Medulla oblongata (tissue), 1 donor: ENCODE data around the gene LIMS1.
"Not testable (repeated sequence)": the region's sequence is repeated elsewhere in the genome, so short reads cannot be mapped to it uniquely, and the experiment has no call there.

ENCODE experiments used
- DNase-seq: peaks from one replicate; pipeline ENCODE4 v3.0.0-alpha.2; 2015; ENCODE audit errors: extremely low spot score

Gene LIMS1

GRCh38 chr2:108587621-108588020, 53.4 kb downstream of the LIMS1 start:
- peak; percentile 40 for DNase-seq

- peak; percentile 68 for DNase-seq
Observed at GRCh38 chr2:108588070-108588668, 53.9 kb downstream of the LIMS1 start.

DNA sequence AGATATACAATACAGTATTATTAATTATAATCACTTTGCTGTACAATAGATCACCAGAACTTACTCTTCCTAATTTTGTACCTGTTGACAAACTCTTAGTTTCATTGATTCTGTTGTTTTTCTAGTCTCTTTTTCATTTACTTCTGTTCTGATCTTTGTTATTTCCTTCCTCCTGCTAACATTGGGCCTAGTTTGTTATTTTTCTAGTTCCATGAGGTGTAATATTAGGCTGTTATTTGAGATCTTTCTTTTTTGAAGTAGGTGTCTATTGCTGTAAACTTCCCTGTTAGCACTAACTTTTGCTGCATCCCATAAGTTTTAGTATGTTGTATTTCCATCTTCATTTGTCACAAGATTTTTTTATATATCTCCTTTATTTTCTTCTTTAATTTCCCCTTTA, 55.1 kb downstream of the LIMS1 start:
- no peak for DNase-seq

DNA sequence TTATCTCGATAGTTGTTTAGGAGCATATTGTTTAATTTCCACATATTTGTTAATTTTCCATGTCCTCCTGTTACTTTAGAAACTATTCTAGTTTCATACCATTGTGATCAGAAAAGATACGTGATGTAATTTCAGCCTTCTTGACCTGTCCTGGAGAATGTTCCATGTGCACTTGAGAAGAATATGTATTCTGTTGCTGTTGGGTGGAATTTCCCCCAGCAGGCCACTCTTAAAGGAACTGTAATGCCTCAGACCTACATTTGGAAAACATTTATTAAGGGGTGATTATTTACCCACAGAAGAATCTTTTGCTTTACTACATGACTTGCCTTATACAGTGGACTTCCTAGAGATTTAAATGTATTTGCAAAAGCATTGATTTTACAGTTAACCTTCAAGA, 55.5 kb downstream of the LIMS1 start:
- no peak for DNase-seq

DNA sequence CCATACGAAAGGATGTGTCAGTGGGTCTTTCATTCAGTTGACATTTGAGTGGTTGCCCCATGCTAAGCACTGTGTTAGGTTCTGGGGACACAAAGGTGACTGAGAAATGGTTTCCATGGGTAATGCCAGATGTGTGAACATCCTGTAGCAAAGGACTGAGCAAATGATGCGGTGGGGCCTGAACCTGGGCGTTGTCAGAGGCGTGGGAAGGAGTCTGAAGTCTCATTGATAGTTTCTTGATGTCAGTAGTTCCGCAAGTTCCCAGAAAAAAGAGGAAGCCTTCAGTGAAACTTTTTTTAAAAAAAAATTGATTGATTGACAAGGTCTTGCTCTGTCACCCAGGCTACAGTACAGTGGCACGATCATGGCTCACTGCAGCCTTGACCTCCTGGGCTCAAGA, 56.9 kb downstream of the LIMS1 start:
- peak; percentile 64 for DNase-seq

DNA sequence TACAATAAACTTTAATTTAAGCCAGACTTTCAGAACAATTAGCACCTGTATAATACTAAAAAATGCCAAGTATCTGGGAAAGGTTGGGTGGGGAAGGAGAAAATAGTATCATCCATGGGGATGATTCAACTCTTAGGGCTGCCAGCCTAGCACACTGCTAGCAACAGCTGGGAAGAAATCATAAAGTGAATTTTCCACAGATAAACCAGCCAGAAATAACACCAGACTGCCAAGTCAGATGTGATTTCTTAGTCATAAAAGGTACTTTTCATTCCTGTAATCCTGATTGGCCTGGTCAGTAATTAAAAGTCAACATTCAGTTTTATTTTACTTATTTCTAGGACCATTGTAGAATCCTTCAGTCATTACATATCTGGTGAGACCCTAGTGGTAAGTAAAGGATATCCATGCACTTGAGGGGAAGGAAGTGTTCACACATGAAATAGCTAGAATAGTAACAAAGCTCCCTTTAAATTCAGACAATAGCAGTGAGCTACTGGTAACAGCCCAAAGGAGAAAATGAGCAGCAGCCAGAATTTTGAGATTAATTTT, 59.4 kb downstream of the LIMS1 start:
- DNase-seq, result no peak

DNA sequence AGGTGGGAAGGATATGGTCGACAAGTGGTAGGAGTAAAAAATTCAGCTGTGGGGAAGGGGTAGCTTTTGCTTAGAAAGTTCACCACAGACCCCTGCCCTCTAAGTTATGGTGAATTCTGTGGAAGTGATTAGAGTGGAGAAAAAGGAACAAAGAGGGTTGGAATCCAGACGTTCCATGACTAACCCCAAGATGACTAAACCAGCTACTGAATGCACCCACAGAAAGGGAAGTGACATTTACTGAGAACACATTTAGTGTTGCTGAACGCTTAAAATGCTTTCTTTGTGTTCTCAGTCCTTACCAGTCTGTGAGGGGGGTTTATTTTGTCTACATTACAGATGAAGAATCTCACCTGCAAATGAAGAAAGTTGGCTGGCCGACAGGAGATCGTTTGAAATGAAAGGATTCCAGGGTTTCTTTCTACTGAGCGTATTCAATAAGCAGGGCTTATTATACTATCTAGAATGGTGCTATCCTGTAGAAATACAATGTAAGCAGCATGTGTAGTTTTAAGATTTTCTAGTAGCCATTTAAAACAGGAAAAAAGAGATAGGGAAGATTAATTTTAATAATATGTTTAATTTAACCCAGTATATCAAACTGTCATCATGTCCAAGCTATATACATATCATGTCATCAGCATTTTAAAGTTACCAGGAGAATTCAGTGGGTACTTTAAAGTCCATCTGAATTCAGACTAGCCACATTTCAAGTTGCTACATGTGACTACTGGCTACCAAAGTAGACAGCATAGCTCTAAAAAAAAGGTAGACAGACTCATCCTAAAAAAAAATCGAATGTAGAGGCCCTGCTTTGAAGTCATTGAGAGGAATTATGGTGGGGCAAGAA, 60.1 kb downstream of the LIMS1 start:
- DNase-seq, result peak; percentile 85

DNA sequence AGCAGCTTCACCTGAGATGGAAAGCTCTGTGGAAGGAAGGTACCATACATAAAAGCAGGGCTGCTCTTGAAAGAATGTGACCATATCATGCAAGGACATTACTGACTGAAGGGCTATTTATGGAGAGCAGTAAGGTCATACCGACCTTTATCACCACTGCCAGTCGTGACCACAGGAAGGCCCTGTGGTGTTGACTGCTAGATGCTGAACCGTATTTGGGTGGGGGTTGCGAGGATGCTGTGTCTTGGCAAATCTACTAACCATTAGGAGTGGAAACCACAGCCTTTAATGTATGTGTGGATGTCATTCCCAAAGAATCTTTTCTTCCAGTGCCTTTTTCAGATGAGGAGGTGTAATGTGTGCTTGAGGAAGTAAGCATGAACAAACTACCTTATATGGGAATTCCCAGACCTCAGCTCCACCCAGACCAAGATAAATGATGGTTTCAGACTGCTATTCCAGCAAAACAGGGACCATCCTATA, 60.8 kb downstream of the LIMS1 start:
- no peak for DNase-seq

- DNase-seq, result not testable (repeated sequence)
Observed at GRCh38 chr2:108595771-108596170, 61.5 kb downstream of the LIMS1 start.

- not testable (repeated sequence) for DNase-seq
Observed at GRCh38 chr2:108597105-108597744, 63.0 kb downstream of the LIMS1 start.

DNA sequence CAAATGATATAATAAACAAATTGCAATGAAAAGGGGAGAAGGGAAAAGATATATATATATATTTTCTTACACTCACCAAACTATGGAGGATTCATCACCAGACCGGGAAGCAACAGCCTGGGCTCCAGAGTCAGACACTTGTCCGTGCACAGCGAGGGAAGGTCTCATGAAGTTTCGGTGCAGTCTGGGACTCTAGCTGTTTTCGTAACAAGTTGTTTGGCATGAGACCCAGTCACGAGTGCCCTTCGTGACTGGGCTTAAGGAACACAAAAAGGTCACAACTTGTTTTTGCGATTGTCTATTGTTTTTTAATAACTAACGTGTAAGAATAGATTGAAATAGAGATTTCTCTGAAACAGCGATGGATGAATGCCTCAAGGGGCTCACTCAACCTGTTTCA, 66.9 kb downstream of the LIMS1 start:
- not testable (repeated sequence) for DNase-seq

DNA sequence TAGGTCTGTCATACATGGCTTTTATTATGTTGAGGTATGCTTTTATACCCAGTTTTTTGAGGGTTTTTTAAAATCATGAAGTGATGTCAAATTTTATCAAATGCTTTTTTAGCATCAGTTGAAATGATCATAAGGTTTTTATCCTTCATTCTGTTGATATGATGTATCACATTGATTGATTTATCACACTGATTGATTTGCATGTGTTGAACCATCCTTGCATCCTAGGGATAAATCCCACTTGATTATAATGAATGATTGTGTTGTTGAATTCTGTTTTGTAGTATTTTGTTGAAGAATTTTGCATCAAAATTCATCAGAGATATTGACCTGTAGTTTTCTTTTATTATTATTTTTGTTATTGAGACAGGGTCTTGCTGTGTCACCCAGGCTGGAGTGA, 68.2 kb downstream of the LIMS1 start:
- DNase-seq, result no peak

GRCh38 chr2:108604196-108604595, 69.9 kb downstream of the LIMS1 start:
- DNase-seq, result no peak

DNA sequence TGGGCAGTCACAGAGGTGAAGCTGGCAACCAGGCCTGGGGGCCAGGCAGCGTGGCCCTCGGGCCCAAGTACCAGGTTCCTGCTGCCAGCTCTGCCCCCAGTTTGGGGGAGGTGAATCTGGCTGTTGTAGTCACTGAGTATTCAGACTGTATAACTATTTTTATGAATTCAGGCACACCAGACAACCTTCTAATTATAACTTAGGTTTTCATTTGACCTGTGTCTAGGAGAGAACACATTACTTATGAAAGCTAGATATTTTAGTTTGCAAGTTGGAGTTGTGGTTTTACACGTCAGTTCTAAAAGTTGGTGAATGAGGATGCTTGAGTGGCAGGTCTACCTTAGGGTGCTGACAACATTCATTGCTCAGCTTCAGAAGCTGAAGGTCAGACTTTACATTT, 71.7 kb downstream of the LIMS1 start:
- no peak for DNase-seq

GRCh38 chr2:108607706-108608301, 73.5 kb downstream of the LIMS1 start:
- peak; percentile 78 for DNase-seq

- DNase-seq, result no peak
Observed at GRCh38 chr2:108611021-108611420, 76.8 kb downstream of the LIMS1 start.

DNA sequence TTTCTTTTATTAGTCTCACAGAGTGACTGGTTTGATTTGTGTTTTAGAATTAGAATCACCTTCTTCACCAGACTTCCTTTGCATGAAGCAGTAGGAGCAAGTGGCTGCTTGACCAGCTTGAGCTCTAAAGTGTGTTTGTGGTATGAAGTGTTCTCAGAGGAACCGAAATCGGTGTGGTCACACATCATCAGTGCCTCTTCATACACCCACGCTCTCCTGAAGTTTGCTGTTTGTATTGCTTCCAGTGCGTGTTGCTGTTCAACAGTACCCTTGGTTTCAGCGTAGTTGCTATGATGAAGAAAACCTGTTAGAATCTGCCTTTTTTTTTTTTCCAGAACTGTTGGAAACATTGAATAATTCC, 77.9 kb downstream of the LIMS1 start:
- DNase-seq, result peak; percentile 71

DNA sequence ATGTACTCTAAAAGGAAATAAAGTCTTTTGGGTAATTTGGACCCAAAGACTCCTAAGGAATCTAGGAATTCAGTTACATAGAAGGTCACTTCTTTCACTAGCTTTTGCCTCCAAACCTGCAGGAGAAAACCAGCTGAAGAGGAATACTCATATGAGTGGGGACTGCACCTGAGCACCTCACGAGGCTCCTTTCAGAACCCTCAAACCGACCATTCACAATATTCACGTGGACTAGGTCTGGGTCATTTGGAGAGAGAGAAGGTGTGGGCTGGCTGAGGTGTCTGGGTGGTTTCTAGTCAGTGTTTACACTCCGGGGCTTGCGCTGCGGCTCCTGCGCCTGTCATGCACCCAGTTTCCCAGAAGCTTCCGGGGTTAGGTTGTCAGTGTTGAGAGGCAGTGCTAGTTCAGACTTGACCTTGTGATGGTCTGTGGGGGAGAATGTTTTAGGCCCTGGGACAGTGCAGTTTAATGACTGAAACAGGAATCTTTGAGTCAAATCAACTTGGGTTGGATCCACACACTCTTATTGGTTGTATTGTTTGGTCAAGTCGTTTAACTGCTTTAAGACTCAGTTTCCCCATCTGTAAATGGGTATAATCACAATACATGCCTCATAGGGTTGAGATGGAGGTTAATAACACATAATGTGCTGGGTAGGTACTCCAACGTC, 78.4 kb downstream of the LIMS1 start:
- no peak for DNase-seq

GRCh38 chr2:108613261-108614042, 79.2 kb downstream of the LIMS1 start:
- no peak for DNase-seq

DNA sequence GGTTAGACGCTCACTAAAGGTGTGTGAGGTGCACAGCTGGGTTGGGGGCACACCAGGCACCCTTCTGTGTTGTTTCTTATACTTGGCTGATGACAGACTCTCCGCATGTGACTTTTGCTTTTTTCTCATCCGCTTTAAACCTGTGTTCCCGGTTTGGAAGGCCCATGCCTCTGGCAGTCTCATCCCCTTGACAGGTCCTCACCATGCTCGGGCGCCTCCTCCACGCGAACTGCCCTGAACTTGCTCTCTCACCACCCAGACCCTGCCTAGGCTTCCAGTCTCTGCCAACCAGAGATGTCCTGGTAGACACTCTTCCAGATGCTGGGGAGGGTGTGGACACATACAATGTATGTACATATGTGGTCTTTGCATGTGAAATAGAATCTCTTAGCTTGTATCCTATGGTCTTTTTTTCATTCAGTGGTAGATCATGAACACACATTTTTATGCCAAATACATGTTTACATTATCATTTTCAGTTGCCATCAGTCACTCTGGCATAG, 79.8 kb downstream of the LIMS1 start:
- no peak for DNase-seq

DNA sequence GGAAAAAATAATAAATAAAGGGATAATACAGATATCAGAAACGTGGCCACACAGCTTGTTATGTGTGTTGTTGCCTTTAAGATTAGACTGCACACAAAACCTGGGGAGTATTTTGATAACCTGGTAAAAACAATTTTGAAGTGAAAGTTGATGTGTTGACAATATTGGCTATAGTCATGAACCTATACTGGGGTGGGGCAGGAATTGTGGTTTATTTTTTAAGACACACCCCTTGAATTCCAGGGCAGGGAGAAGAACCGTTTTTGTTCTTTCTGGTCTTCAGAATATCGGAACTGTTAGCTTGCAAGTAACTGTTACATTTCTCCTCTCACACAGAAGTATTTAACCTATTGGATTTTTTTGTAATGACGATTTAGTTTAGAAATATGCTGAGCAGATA, 80.4 kb downstream of the LIMS1 start:
- no peak for DNase-seq
